SJCRH30 (cell line): ENCODE results near the gene SDC4. TPM values are rescaled to one million over a fixed set of nuclear protein-coding genes. Genes with fewer than 3 reads are reported as not detected.

Source experiments
- DNase-seq, 2 experiments: peaks; one replicate each; pipeline ENCODE4 v3.0.0-alpha.2; 2015 to 2020
- H3K27ac ChIP-seq: fragments of 250-450 bp; sonication (Bioruptor Pico); 2 replicates; pipeline ENCODE4 v1.5.1; 2020; ENCODE audit warnings: mild to moderate bottlenecking, moderate library complexity
- H3K27me3 ChIP-seq: fragments of 250-450 bp; sonication (Bioruptor Pico); 2 replicates; pipeline ENCODE4 v1.5.1; 2020; ENCODE audit warnings: mild to moderate bottlenecking, moderate library complexity
- H3K36me3 ChIP-seq: fragments of 250-450 bp; sonication (Bioruptor Pico); 2 replicates; pipeline ENCODE4 v1.5.1; 2020; ENCODE audit warnings: mild to moderate bottlenecking, moderate library complexity
- H3K4me1 ChIP-seq: fragments of 250-450 bp; sonication (Bioruptor Pico); 2 replicates; pipeline ENCODE4 v1.5.1; 2020; ENCODE audit warnings: mild to moderate bottlenecking, moderate library complexity
- H3K4me3 ChIP-seq: fragments of 250-450 bp; sonication (Bioruptor Pico); 2 replicates; pipeline ENCODE4 v1.5.1; 2020; ENCODE audit warnings: mild to moderate bottlenecking, moderate library complexity
- H3K9me3 ChIP-seq: fragments of 250-450 bp; sonication (Bioruptor Pico); replicated peaks from 2 replicates; pipeline ENCODE4 v1.5.1; 2020; ENCODE audit warnings: mild to moderate bottlenecking, moderate library complexity
- total RNA-seq: library from RNA; depleted of rRNA; stranded (reverse); fragments of >200 nt; shearing (Covaris generic); gene quantifications from 2 replicates; pipeline ENCODE4 v1.2.3, GENCODE V29; 2014

SDC4 gene
- total RNA-seq, 1 experiment from 2014 or later: 48.7 TPM

- DNase-seq: peak; percentile 55 to 75
- Histone ChIP-seq H3K9me3 (no peaks in the 10 kb centered on the region), H3K4me3 (0 out of 2 replicates have a peak overlapping the region, but pooled peaks have one; percentile 6), H3K4me1 (peaks cover 73% of the 10 kb centered on the region), H3K27me3 (no peaks in the 10 kb centered on the region), H3K27ac (peak overlapping the region; percentile 13; the same call in 1 of the 2 replicates), H3K36me3 (0 out of 2 replicates have a peak, but pooled peaks cover 2% of the 10 kb centered on the region)
These were observed 6.0 kb downstream of the SDC4 start for GRCh38 chr20:45341939-45342854.

- Histone ChIP-seq H3K9me3 (no peaks in the 10 kb centered on the region), H3K4me3 (no peak overlapping the region), H3K4me1 (peaks cover 70% of the 10 kb centered on the region), H3K27ac (peak overlapping the region; percentile 13; the same call in 1 of the 2 replicates), H3K27me3 (no peaks in the 10 kb centered on the region), H3K36me3 (0 out of 2 replicates have a peak, but pooled peaks cover 2% of the 10 kb centered on the region)
- DNase-seq: no peak
These were observed 6.7 kb downstream of the SDC4 start for GRCh38 chr20:45341579-45341938.

DNA sequence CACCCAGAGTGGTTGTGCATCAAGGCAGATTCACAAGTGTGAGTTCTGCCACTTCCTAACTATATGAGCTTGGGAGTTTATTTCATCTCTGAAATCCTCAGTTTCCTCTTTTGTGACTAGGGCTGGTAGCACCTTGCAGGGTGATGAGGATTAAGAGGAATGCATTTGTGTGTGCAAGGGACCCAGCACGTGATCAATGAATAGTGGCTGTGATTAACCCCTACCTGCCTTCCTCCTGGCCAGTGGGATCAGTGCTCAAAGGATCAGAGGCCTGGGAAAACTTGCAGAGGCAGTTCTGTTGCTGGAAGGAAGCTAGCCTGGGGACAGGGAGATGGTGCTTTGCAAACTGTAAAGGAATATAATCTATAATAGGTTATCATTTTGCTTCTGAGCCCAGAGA, 7.3 kb downstream of the SDC4 start:
- no peak for DNase-seq
- H3K27ac ChIP-seq: no peak overlapping the region

GRCh38 chr20:45340236-45340847, 7.9 kb downstream of the SDC4 start:
- Histone ChIP-seq H3K9me3 (no peaks in the 10 kb centered on the region), H3K4me1 (peaks cover 58% of the 10 kb centered on the region), H3K27ac (no peak overlapping the region), H3K27me3 (no peaks in the 10 kb centered on the region), H3K36me3 (0 out of 2 replicates have a peak, but pooled peaks cover 2% of the 10 kb centered on the region), H3K4me3 (no peak overlapping the region)
- DNase-seq: no peak

More for the DNA sequence above, 7.3 kb downstream of the SDC4 start:
- Histone ChIP-seq H3K27me3 (no peaks in the 10 kb centered on the region), H3K4me1 (peaks cover 64% of the 10 kb centered on the region), H3K36me3 (0 out of 2 replicates have a peak, but pooled peaks cover 2% of the 10 kb centered on the region), H3K9me3 (no peaks in the 10 kb centered on the region), H3K4me3 (no peak overlapping the region)

- no peaks in the 10 kb centered on the region for H3K27me3 ChIP-seq
- H3K4me3 ChIP-seq: no peak overlapping the region
- no peak overlapping the region for H3K27ac ChIP-seq
- peaks cover 53% of the 10 kb centered on the region for H3K4me1 ChIP-seq
- H3K9me3 ChIP-seq: no peaks in the 10 kb centered on the region
- no peak for DNase-seq
- H3K36me3 ChIP-seq: no peaks in the 10 kb centered on the region
These were observed 8.4 kb downstream of the SDC4 start for GRCh38 chr20:45339799-45340198.

GRCh38 chr20:45339084-45339483, 9.1 kb downstream of the SDC4 start:
- Histone ChIP-seq H3K4me1 (peaks cover 45% of the 10 kb centered on the region), H3K36me3 (no peaks in the 10 kb centered on the region), H3K4me3 (no peak overlapping the region), H3K27ac (no peak overlapping the region), H3K27me3 (no peaks in the 10 kb centered on the region), H3K9me3 (no peaks in the 10 kb centered on the region)
- no peak for DNase-seq

DNA sequence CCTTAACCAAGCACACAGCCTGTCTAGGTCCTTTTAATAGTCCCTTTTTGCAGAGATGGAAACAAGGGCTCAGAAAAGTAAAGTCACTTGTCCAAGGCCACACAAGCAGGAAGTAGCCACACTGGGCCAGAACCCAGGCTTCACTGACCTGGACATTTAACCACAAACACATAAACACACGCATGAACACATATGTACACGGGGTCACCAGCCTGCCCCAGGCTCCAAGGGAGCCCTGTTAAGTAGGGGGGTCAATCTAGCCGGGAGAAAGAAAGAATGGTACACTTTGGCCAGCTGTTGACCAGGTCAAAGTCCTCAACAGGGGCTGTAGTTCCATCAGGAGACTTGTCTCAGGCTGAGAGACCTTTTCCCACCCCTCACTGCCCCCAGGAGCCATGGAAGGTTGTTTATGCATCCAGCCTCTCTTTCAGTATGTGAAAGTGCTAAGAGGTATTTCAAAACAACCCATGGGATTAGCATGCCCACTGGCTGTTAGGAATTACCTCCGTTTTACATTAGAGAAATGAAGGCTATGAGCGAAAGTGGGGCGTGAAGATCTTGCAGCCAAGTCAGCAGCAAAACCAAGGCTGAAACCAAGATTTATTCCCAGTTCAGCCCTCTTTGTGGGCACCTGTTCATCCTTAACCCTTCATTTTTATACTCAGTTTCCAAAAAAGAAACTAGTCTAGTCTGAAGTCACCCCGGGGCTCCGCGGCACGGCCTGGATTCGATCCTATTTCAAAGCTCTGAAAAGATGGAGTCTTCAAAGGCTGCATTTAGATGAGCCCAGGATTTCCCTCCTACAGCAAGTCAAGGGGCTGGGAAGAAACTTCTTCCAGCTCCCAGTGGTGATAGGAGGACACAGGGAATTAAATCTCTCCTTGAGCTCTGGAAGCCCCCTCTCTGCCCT, 9.8 kb downstream of the SDC4 start:
- Histone ChIP-seq H3K27me3 (no peaks in the 10 kb centered on the region), H3K36me3 (no peaks in the 10 kb centered on the region), H3K9me3 (no peaks in the 10 kb centered on the region), H3K27ac (peak overlapping the region; percentile 31), H3K4me3 (no peak overlapping the region), H3K4me1 (peaks cover 40% of the 10 kb centered on the region)
- DNase-seq: no peak

DNA sequence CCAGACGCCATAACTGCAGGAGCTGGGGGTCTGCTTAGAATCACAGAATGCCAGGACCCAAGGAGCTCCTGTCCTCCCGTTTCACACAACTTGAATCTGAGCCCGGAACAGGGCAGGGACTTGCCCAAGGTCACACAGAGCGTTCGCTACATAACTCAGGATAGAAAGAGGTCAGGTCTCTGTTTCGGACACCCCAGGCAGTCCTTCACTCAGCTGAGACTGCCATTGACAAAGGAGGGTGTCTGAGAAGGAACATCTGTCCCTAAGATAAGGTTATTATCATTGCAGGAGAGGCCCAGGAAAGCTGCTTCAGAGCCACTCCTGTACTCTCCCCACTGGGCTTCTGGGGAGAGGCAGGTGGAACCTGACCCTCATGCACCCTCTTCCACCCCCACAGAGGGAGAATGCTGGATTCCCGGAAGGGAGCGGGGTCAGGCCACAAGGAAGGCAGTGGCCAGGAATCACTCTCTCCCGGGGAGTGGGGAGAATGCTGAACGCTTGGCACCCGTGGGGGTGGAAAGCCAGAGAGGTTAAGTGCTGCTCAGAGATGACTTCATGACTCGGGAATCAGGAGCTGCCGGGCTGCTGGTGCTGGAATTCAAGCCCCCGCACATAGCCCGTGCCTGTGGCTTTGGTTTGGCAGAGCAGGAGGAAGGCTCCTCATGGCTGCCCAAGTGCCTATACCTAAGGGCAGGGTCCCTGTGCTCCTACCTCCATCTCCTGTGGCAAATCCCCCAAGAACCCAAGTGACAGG, 10.7 kb downstream of the SDC4 start:
- no peaks in the 10 kb centered on the region for H3K36me3 ChIP-seq
- peaks cover 37% of the 10 kb centered on the region for H3K4me1 ChIP-seq
- H3K27ac ChIP-seq: peak overlapping the region; percentile 31
- H3K27me3 ChIP-seq: no peaks in the 10 kb centered on the region
- H3K4me3 ChIP-seq: no peak overlapping the region
- no peaks in the 10 kb centered on the region for H3K9me3 ChIP-seq
- peak; percentile 61 to 74 for DNase-seq

GRCh38 chr20:45336530-45337366, 11.5 kb downstream of the SDC4 start:
- Histone ChIP-seq H3K27me3 (no peaks in the 10 kb centered on the region), H3K4me3 (no peak overlapping the region), H3K36me3 (no peaks in the 10 kb centered on the region), H3K4me1 (peaks cover 29% of the 10 kb centered on the region), H3K27ac (no peak overlapping the region), H3K9me3 (no peaks in the 10 kb centered on the region)
- DNase-seq: no peak

GRCh38 chr20:45330476-45330875, 17.7 kb downstream of the SDC4 start:
- no peaks in the 10 kb centered on the region for H3K4me1 ChIP-seq
- H3K36me3 ChIP-seq: peaks cover 21% of the 10 kb centered on the region
- H3K27me3 ChIP-seq: no peaks in the 10 kb centered on the region
- H3K9me3 ChIP-seq: no peaks in the 10 kb centered on the region
- H3K4me3 ChIP-seq: no peak overlapping the region
- no peak for DNase-seq
- no peak overlapping the region for H3K27ac ChIP-seq

DNA sequence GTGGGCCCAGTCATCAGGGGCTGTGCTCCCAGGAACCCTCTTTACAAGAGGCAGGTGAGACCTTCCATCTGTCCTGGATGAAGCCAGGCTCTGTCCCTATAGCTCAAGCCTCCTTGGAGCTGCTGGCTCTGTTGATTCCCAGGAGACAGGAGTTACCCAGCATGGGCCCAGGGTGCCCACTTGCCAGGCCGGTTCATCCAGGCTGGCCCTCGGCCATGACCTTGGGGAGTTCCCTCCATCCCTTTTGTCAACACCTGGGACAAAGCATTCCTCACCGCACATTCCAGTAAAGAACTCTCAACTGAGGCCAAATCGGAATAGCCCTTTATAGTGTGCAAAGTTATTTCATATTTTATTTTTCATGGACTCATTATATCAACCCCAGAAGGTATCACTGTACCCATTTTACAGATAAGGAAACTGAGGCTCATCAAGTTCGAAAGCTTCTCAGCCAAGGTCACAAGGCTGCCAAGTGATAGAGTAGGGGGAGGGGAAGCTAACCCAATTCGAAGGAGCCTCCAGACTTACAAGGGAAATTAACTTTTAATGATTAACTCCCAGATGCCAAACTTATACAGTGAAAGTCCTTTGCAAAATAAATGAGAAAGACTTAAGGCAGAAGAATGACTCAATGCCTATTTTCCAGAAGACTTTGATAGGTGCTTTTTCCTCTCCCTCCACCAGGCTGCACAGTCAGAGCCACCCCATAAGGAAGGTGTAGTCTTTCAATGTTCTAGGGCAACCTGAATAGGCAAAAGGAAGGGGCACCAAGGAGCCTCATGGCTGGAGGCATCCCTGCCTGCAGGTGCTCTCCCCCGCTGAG, 18.5 kb downstream of the SDC4 start:
- DNase-seq: no peak
- H3K9me3 ChIP-seq: no peaks in the 10 kb centered on the region
- no peaks in the 10 kb centered on the region for H3K4me1 ChIP-seq
- H3K27me3 ChIP-seq: no peaks in the 10 kb centered on the region
- H3K27ac ChIP-seq: no peak overlapping the region
- H3K36me3 ChIP-seq: peaks cover 21% of the 10 kb centered on the region
- no peak overlapping the region for H3K4me3 ChIP-seq

GRCh38 chr20:45328451-45328850, 19.8 kb downstream of the SDC4 start:
- Histone ChIP-seq H3K27me3 (no peaks in the 10 kb centered on the region), H3K4me3 (no peak overlapping the region), H3K4me1 (no peaks in the 10 kb centered on the region), H3K36me3 (peaks cover 21% of the 10 kb centered on the region), H3K9me3 (no peaks in the 10 kb centered on the region), H3K27ac (no peak overlapping the region)
- DNase-seq: no peak

GRCh38 chr20:45325371-45325770, 22.9 kb downstream of the SDC4 start:
- peaks cover 15% of the 10 kb centered on the region for H3K36me3 ChIP-seq
- no peaks in the 10 kb centered on the region for H3K4me1 ChIP-seq
- H3K27me3 ChIP-seq: no peaks in the 10 kb centered on the region
- no peak for DNase-seq
- no peak overlapping the region for H3K4me3 ChIP-seq
- H3K9me3 ChIP-seq: no peaks in the 10 kb centered on the region
- no peak overlapping the region for H3K27ac ChIP-seq
